HAP-1 (cell line): Measurements from ENCODE around the gene NEK6.
A peak's percentile ranks its signal among the peaks of the same experiment; 100 is the strongest.

Experiments
- DNase-seq, 2 experiments: peaks; one replicate each; pipeline ENCODE4 v3.0.0-alpha.2; 2016 to 2020; ENCODE audit warnings: low spot score in 2 of 2
- H3K27me3 ChIP-seq: fragments of 250-450 bp; sonication (Bioruptor Pico); 2 replicates; pipeline ENCODE4 v1.5.1; 2020; ENCODE audit warnings: low read depth, mild to moderate bottlenecking, moderate library complexity
- H3K36me3 ChIP-seq: fragments of 250-450 bp; sonication (Bioruptor Pico); replicated peaks from 2 replicates; pipeline ENCODE4 v1.5.1; 2020; ENCODE audit warnings: mild to moderate bottlenecking
- H3K4me1 ChIP-seq: fragments of 250-450 bp; sonication (Bioruptor Pico); 2 replicates; pipeline ENCODE4 v1.5.1; 2020; ENCODE audit warnings: mild to moderate bottlenecking
- H3K4me3 ChIP-seq: fragments of 250-450 bp; sonication (Bioruptor Pico); 2 replicates; pipeline ENCODE4 v1.5.1; 2020; ENCODE audit warnings: mild to moderate bottlenecking, moderate library complexity
- H3K9me3 ChIP-seq: fragments of 250-450 bp; sonication (Bioruptor Pico); 2 replicates; pipeline ENCODE4 v1.5.1; 2020; ENCODE audit warnings: mild to moderate bottlenecking, moderate library complexity
- in situ Hi-C: fragments of 300-500 bp; cut with MboI; formaldehyde crosslinking; loops from 3 replicates; pipeline ENCODE4 v1.14.3; 2020; ENCODE audit warnings: low sequenced_read_pairs, inconsistent platforms, mixed read lengths

NEK6 gene

GRCh38 chr9:124309667-124310084 is 51.9 kb downstream of the NEK6 start:
- H3K4me3 ChIP-seq = no peak overlapping the region
- DNase-seq = no peak
- peaks cover 6% of the 10 kb centered on the region for H3K36me3 ChIP-seq
- H3K4me1 ChIP-seq = no peaks in the 10 kb centered on the region
- no peaks in the 10 kb centered on the region for H3K9me3 ChIP-seq
- in situ Hi-C loops = loop anchor here (25.0 kb wide), 1 partner anchor 772 kb away; no protein-coding TSS in a partner anchor
- H3K27me3 ChIP-seq = no peaks in the 10 kb centered on the region

DNA sequence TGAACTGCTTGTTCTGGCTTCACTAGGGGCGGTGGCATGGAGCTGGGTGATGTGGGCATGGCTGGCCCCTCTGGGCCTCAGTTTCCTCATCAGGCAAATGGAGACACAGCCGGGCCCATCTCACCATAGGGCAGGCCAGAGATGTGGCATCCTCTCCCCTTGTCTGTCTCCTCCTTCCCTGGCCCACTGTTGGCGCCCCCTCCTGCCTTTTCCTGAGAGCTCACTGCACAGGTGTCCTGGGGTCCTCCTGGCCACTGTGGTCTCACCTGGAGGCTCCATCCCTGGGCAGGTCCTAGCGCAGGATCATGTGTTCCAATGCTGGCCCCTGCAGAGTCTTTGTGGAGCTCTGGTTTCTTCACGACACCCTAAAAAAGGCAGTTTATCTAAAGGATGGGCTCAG is 53.5 kb downstream of the NEK6 start:
- Histone ChIP-seq H3K27me3 (no peaks in the 10 kb centered on the region), H3K36me3 (peaks cover 16% of the 10 kb centered on the region), H3K9me3 (no peaks in the 10 kb centered on the region), H3K4me3 (no peak overlapping the region), H3K4me1 (no peaks in the 10 kb centered on the region)
- in situ Hi-C loops = loop anchor here (25.0 kb wide), 1 partner anchor 774 kb away; no protein-coding TSS in a partner anchor
- DNase-seq = no peak

DNA sequence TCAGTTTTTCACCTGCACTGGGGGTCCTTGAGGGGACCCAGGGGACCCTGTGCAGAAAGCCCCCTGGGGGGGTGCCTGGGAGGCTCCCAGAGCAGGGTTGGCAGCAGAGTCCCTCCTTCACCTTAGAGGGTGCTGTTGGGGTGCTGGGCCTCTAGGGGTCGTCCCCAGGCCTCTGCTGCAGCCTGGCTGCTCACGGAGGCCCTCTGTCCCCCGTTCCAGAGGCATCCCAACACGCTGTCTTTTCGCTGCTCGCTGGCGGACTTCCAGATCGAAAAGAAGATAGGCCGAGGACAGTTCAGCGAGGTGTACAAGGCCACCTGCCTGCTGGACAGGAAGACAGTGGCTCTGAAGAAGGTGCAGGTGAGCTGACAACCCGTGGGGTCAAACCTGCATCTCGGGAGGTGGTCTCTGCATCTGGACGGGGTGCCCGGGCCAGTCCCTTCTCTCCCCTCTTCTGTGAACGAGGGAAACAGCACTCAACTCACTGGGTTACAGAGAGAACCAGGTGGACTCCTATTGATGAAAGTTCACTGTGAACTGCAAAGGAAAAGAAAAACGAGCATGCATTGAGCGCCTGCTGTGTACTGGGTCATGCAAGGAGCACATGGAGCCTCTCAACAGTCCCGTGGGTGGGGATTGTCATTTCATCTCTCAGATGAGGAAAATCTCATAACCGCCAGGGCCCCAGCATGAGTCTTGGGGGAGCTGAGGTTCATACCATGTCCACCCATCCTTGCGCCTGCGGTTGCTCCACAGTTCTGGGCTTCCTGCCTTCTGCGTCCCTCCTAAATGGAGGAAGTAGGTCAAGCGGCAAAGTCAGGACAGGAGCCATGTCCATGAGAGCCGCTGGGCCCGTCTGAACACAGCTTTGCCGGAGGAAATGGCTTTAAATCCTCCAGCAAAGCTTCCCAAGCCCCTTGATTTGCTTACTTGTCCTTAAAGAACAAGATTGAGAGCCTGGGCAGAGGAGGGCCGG is 54.8 kb downstream of the NEK6 start:
- H3K4me3 ChIP-seq = no peak overlapping the region
- peaks cover 20% of the 10 kb centered on the region for H3K36me3 ChIP-seq
- DNase-seq = no peak
- in situ Hi-C loops = loop anchor here (25.0 kb wide), 1 partner anchor 775 kb away; no protein-coding TSS in a partner anchor
- H3K4me1 ChIP-seq = no peaks in the 10 kb centered on the region
- no peaks in the 10 kb centered on the region for H3K9me3 ChIP-seq
- no peaks in the 10 kb centered on the region for H3K27me3 ChIP-seq

- H3K27me3 ChIP-seq = no peaks in the 10 kb centered on the region
These were observed 56.2 kb downstream of the NEK6 start for GRCh38 chr9:124313940-124314339.

GRCh38 chr9:124315882-124316281 is 58.1 kb downstream of the NEK6 start:
- no peak overlapping the region for H3K4me3 ChIP-seq
- in situ Hi-C loops = loop anchor here (25.0 kb wide), 1 partner anchor 779 kb away; no protein-coding TSS in a partner anchor
- H3K4me1 ChIP-seq = no peaks in the 10 kb centered on the region
- no peaks in the 10 kb centered on the region for H3K27me3 ChIP-seq
- H3K9me3 ChIP-seq = no peaks in the 10 kb centered on the region
- peaks cover 21% of the 10 kb centered on the region for H3K36me3 ChIP-seq
- DNase-seq = no peak

More at GRCh38 chr9:124313940-124314339, 56.2 kb downstream of the NEK6 start:
- Histone ChIP-seq H3K36me3 (peaks cover 18% of the 10 kb centered on the region), H3K9me3 (no peaks in the 10 kb centered on the region), H3K4me1 (no peaks in the 10 kb centered on the region), H3K4me3 (no peak overlapping the region)
- no peak for DNase-seq
- in situ Hi-C loops = loop anchor here (25.0 kb wide), 1 partner anchor 777 kb away; no protein-coding TSS in a partner anchor

GRCh38 chr9:124320062-124320973 is 62.6 kb downstream of the NEK6 start:
- H3K36me3 ChIP-seq = peaks cover 29% of the 10 kb centered on the region

DNA sequence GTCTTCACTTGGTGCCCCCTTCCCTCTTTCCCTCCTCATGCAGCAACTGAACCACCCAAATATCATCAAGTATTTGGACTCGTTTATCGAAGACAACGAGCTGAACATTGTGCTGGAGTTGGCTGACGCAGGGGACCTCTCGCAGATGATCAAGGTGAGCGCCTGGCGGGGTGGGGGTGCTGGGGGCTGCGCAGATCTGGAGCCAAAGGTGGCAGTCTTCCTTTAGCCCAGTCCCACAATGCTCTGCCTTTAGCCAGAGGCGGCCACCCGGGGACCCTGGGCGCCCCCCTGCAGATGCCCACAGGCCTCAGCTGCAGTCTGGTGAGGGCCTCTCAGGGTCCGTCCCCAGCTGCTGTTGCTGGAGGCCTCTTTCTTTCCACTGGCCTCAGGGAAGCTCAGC is 63.7 kb downstream of the NEK6 start:
- Histone ChIP-seq H3K36me3 (peaks cover 25% of the 10 kb centered on the region), H3K9me3 (no peaks in the 10 kb centered on the region), H3K4me1 (no peaks in the 10 kb centered on the region), H3K27me3 (no peaks in the 10 kb centered on the region), H3K4me3 (no peak overlapping the region)
- in situ Hi-C loops = loop anchor here (25.0 kb wide), 1 partner anchor 784 kb away; no protein-coding TSS in a partner anchor
- no peak for DNase-seq

More at GRCh38 chr9:124320062-124320973, 62.6 kb downstream of the NEK6 start:
- no peaks in the 10 kb centered on the region for H3K27me3 ChIP-seq
- H3K4me1 ChIP-seq = no peaks in the 10 kb centered on the region
- no peaks in the 10 kb centered on the region for H3K9me3 ChIP-seq
- H3K4me3 ChIP-seq = no peak overlapping the region
- in situ Hi-C loops = loop anchor here (25.0 kb wide), 1 partner anchor 783 kb away; no protein-coding TSS in a partner anchor
- DNase-seq = peak; percentile 55 to 87

- Histone ChIP-seq H3K4me1 (no peaks in the 10 kb centered on the region), H3K27me3 (no peaks in the 10 kb centered on the region), H3K36me3 (peaks cover 27% of the 10 kb centered on the region), H3K4me3 (no peak overlapping the region), H3K9me3 (no peaks in the 10 kb centered on the region)
- no peak for DNase-seq
- in situ Hi-C loops = loop anchor here (25.0 kb wide), 1 partner anchor 785 kb away; no protein-coding TSS in a partner anchor
These were observed 64.2 kb downstream of the NEK6 start for GRCh38 chr9:124321935-124322334.

DNA sequence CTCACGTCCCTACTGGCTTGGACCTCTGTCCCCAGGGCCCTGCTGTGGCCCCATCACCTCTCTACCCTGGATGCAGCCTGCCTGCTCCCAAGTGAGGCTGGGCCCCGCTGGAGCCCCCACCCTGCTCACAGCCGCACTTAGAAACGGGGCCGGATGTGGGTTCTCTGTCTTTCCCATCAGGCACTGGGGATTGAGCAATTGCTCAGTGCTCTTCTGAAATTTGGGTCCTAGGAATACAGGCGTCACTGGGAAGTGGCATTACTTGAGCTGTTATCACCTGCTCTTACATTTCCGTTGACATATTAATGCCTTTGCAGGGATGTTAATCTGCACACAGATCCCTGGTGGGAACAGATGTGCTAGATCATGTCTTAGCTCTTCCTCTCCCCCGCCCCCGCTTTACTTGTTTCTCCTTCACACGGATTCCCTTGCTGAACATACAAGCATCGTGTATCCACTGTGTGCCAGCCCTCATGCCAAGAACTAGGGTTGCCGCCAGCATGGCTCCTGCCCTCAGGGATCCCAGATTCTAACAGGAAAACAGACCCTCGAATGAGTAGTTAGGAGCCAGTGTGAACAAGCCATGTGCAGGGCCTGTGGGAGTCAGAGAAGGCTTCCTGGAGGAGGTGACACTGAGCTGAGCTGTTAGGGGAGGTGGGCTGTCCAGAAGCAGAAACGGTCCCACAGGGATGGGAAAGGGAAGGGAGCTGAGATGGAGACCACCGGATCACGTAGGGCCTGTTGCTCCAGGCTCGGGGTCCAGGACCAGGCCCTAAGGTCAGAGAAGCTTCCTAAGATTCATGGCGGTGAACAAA is 65.1 kb downstream of the NEK6 start:
- Histone ChIP-seq H3K9me3 (no peaks in the 10 kb centered on the region), H3K4me1 (no peaks in the 10 kb centered on the region), H3K36me3 (peaks cover 29% of the 10 kb centered on the region), H3K27me3 (no peaks in the 10 kb centered on the region), H3K4me3 (no peak overlapping the region)
- in situ Hi-C loops = loop anchor here (25.0 kb wide), 1 partner anchor 786 kb away; no protein-coding TSS in a partner anchor
- DNase-seq = no peak

DNA sequence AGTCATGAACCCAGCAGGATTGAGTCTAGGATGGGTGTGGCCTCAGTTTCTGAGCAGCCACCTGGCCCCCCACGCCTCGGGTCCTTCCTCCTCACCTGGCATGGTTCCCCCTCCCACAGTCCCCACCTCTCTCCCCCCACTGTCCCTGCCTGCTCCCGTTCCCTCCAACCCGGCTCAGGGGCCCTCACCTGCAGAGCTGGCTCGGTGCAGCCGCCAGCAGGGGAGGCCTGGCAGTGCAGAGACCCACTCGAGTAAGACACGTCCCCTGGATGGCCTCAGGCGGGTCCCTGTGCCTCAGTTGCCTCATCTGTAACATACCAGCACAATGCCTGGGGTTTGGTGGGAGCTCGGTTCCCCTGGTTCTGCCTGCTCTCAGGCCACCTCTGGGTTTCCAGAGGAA is 66.2 kb downstream of the NEK6 start:
- no peaks in the 10 kb centered on the region for H3K27me3 ChIP-seq
- DNase-seq = no peak
- H3K9me3 ChIP-seq = no peaks in the 10 kb centered on the region
- peaks cover 39% of the 10 kb centered on the region for H3K36me3 ChIP-seq
- in situ Hi-C loops = loop anchor here (25.0 kb wide), 1 partner anchor 787 kb away; no protein-coding TSS in a partner anchor
- H3K4me3 ChIP-seq = no peak overlapping the region
- no peaks in the 10 kb centered on the region for H3K4me1 ChIP-seq

DNA sequence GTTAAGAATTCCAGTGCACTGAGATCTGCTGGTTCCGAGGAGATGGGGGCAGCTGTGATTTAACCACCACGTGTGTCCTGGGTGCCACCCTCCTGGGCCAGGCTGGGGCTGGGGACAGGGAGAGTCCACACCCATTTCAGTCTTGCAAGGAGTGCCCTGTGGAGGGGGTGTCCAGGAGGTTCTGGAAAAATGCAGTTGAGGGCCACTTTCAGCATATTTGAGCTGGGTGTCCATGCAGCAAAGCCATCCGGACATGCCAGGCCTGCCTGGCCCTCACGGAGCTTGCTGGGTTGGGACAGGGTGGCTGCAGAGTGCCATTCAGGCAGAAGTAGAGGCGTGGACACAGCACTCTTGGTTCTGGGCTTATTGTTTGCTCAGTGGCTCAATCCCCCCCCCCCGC is 68.1 kb downstream of the NEK6 start:
- in situ Hi-C loops = no loop called here

GRCh38 chr9:124326378-124326777 is 68.6 kb downstream of the NEK6 start:
- in situ Hi-C loops = no loop called here
- no peak for DNase-seq
- H3K4me3 ChIP-seq = no peak overlapping the region
- no peaks in the 10 kb centered on the region for H3K27me3 ChIP-seq
- H3K36me3 ChIP-seq = peaks cover 41% of the 10 kb centered on the region
- no peaks in the 10 kb centered on the region for H3K4me1 ChIP-seq
- H3K9me3 ChIP-seq = no peaks in the 10 kb centered on the region

More for the DNA sequence above, 68.1 kb downstream of the NEK6 start:
- no peaks in the 10 kb centered on the region for H3K27me3 ChIP-seq
- H3K9me3 ChIP-seq = no peaks in the 10 kb centered on the region
- DNase-seq = no peak
- peaks cover 41% of the 10 kb centered on the region for H3K36me3 ChIP-seq
- H3K4me1 ChIP-seq = no peaks in the 10 kb centered on the region
- no peak overlapping the region for H3K4me3 ChIP-seq
